ENCODE measurements around the gene MYOZ3. TPM values are rescaled to one million over a fixed set of nuclear protein-coding genes. Genes with fewer than 3 reads are reported as not detected.

The MYOZ3 gene
- polyA plus RNA-seq, 1 of the 3 experiments (the other 2 are of a cell fraction): 0.26 TPM

GRCh38 chr5:150618588-150619281 lies 42.3 kb upstream of the MYOZ3 start (continued):
- TF ChIP-seq RXRA (IDR thresholded peaks at IDR 0.05; ENCODE audit: borderline replicate concordance, low read depth) (no peak), SIN3A (IDR thresholded peaks at IDR 0.05; ENCODE audit: borderline replicate concordance, low read depth, low read length) (no peak), CHD2 (IDR thresholded peaks at IDR 0.05; ENCODE audit: low read length, partially characterized antibody) (peak; percentile 17), TAF1 (IDR thresholded peaks at IDR 0.05; ENCODE audit: borderline replicate concordance, low read depth, low read length) (no peak)

GRCh38 chr5:150619359-150620230 lies 41.5 kb upstream of the MYOZ3 start:
- 90% methylated on average over 21 of the region's 24 CpGs for WGBS (ENCODE audit: low lambda C conversion rate)
- peaks cover 9 to 74% of the 10 kb centered on the region in 2 experiments; a peak in 3 of 4 replicates for H3K4me1 ChIP-seq (ENCODE audit: control insufficient read depth in 1 of 2, insufficient read depth in 2 of 2, low read depth in 1 of 2, low read length in 1 of 2)
- CTCF ChIA-PET: interaction anchor here (0.6 to 4.4 kb wide), 8 partner anchors 12 to 161 kb away, joined by 3 to 14 read pairs (median 4); no protein-coding TSS in a partner anchor

More at GRCh38 chr5:150619359-150620230, 41.5 kb upstream of the MYOZ3 start:
- no peak for TF ChIP-seq RFX5 (IDR thresholded peaks at IDR 0.05; ENCODE audit: low read length)
- TF ChIP-seq POLR2AphosphoS5 (IDR thresholded peaks at IDR 0.05; ENCODE audit: low read depth, low read length): no peak
- TF ChIP-seq REST (IDR thresholded peaks at IDR 0.05; ENCODE audit: low read depth, low read length): no peak
- TF ChIP-seq MXI1 (IDR thresholded peaks at IDR 0.05; ENCODE audit: low read depth, low read length): no peak
- TF ChIP-seq CHD2 (IDR thresholded peaks at IDR 0.05; ENCODE audit: low read length, partially characterized antibody): no peak
- TF ChIP-seq EZH2phosphoT487 (IDR thresholded peaks at IDR 0.05; ENCODE audit: borderline replicate concordance, low read depth): no peak
- TF ChIP-seq SIN3A (IDR thresholded peaks at IDR 0.05; ENCODE audit: borderline replicate concordance, low read depth, low read length): no peak
- no peak for TF ChIP-seq SMC3 (IDR thresholded peaks at IDR 0.05; ENCODE audit: low read depth, low read length)
- TF ChIP-seq RCOR1 (IDR thresholded peaks at IDR 0.05; ENCODE audit: low read length): no peak
- no peak for TF ChIP-seq GABPA (IDR thresholded peaks at IDR 0.05; ENCODE audit: low read depth)
- TF ChIP-seq RAD21 (IDR thresholded peaks at IDR 0.05; ENCODE audit: low read length): no peak
- no peak for TF ChIP-seq FOXM1 (IDR thresholded peaks at IDR 0.05; ENCODE audit: low read depth)
- Histone ChIP-seq H3K9me2 (no peaks in the 10 kb centered on the region), H3K27ac (ENCODE audit: low read depth in 2 of 2, low read length in 1 of 2) (peak overlapping the region in 1 of 2 experiments; percentile 89; a peak in 2 of 4 replicates), H3K4me2 (no peak overlapping the region), H3K27me3 (ENCODE audit: insufficient read depth) (no peaks in the 10 kb centered on the region), H3K9me3 (no peaks in the 10 kb centered on the region), H3K79me2 (ENCODE audit: insufficient read depth) (no peaks in the 10 kb centered on the region), H4K20me1 (ENCODE audit: insufficient read depth) (no peaks in the 10 kb centered on the region), H3F3A (replicated peaks; ENCODE audit: insufficient read depth) (no peaks in the 10 kb centered on the region), H3K4me3 (ENCODE audit: low read depth in 2 of 2, low read length in 1 of 2) (no peak overlapping the region), H2AFZ (ENCODE audit: low read depth) (no peak overlapping the region), H3K9ac (no peak overlapping the region), H3K36me3 (replicated peaks in 1 of 2; ENCODE audit: control insufficient read depth in 1 of 2, insufficient read depth in 2 of 2, low read length in 1 of 2) (peaks cover 0 to 13% of the 10 kb centered on the region in 2 experiments)
- DNase-seq: no peak
- POLR2A ChIA-PET: interaction anchor here (0.9 to 2.3 kb wide), 5 partner anchors 11 to 38 kb away, joined by 3 to 9 read pairs (median 4); no protein-coding TSS in a partner anchor
